ENCODE results near the gene CLEC2B.

GRCh38 chr12:9872742-9873141 is 3.6 kb upstream of the CLEC2B start:
- TF ChIP-seq EZH2phosphoT487 (conservative IDR thresholded peaks at IDR 0.05; ENCODE audit: low read length) (no peak), CTCF (IDR thresholded peaks at IDR 0.05; ENCODE audit: insufficient read depth, low read length, poor library complexity, severe bottlenecking) (no peak)

All from SU-DHL-6 (cell line).